CD14-positive monocyte (primary cell): ENCODE data around the gene KIF1B. TPM values are rescaled to one million over a fixed set of nuclear protein-coding genes. Genes with fewer than 3 reads are reported as not detected.

Experiments used
- DNase-seq, 3 donors: peaks; one replicate each; pipeline ENCODE4 v3.0.0-alpha.2; 2011 to 2022
- H2AFZ ChIP-seq: 2 replicates; pipeline ENCODE4 v1.6.0; 2012; ENCODE audit warnings: mild to moderate bottlenecking, low read depth, low read length, inconsistent platforms; ENCODE audit not compliant: insufficient read depth, poor library complexity, severe bottlenecking
- H3K27ac ChIP-seq, 2 donors: 1 replicate in 1 of 2; 2 replicates in 1 of 2; pipeline ENCODE4 v1.5.1; 2012 to 2013; ENCODE audit warnings: low read length in 2 of 2, control low read depth in 1 of 2, inconsistent platforms in 1 of 2, low read depth in 1 of 2, mild to moderate bottlenecking in 1 of 2
- H3K27me3 ChIP-seq, 2 donors: one replicate each; pipeline versions ENCODE4 v1.6.0 to v1.6.1; 2011 to 2013; ENCODE audit warnings: low read length in 2 of 2; ENCODE audit not compliant: control insufficient read depth in 2 of 2, insufficient read depth in 2 of 2
- H3K36me3 ChIP-seq, 2 donors: replicated peaks in 1 of 2; 1 replicate in 1 of 2; 2 replicates in 1 of 2; pipeline versions ENCODE4 v1.5.1 to v1.6.1; 2012 to 2013; ENCODE audit warnings: low read length in 2 of 2, control low read depth in 1 of 2, inconsistent platforms in 1 of 2, mild to moderate bottlenecking in 1 of 2; ENCODE audit not compliant: insufficient read depth in 2 of 2, control insufficient read depth in 1 of 2
- H3K4me1 ChIP-seq, 2 donors: 1 replicate in 1 of 2; 2 replicates in 1 of 2; pipeline versions ENCODE4 v1.5.1 to v1.6.1; 2012 to 2013; ENCODE audit warnings: low read length in 2 of 2, control low read depth in 1 of 2, inconsistent platforms in 1 of 2, mild to moderate bottlenecking in 1 of 2, moderate library complexity in 1 of 2; ENCODE audit not compliant: insufficient read depth in 2 of 2, control insufficient read depth in 1 of 2
- H3K4me2 ChIP-seq: replicated peaks from 2 replicates; pipeline ENCODE3; 2012; ENCODE audit warnings: low read length, moderate library complexity, mild to moderate bottlenecking; ENCODE audit not compliant: poor library complexity, severe bottlenecking; ENCODE audit errors: extremely low read depth
- H3K4me3 ChIP-seq, 3 experiments: fragments of 200-600 bp in 1 of 3; sonication (generic) in 1 of 3; replicated peaks in 1 of 3; 1 replicate in 2 of 3; 2 replicates in 1 of 3; pipeline ENCODE4 v1.5.1; 2011 to 2013; ENCODE audit warnings: low read length in 3 of 3, mild to moderate bottlenecking in 3 of 3, control low read depth in 2 of 3, low read depth in 2 of 3, inconsistent platforms in 1 of 3, moderate library complexity in 1 of 3
- H3K79me2 ChIP-seq: 2 replicates; pipeline ENCODE4 v1.6.0; 2012; ENCODE audit warnings: mild to moderate bottlenecking, control low read depth, inconsistent platforms, low read length, moderate library complexity; ENCODE audit not compliant: insufficient read depth
- H3K9ac ChIP-seq: 2 replicates; pipeline ENCODE4 v1.6.0; 2017; ENCODE audit warnings: low read length, mild to moderate bottlenecking; ENCODE audit not compliant: insufficient read depth, poor library complexity, severe bottlenecking
- H3K9me3 ChIP-seq, 2 donors: replicated peaks in 1 of 2; 1 replicate in 1 of 2; 2 replicates in 1 of 2; pipeline versions ENCODE4 v1.5.1 to v1.6.1; 2012 to 2013; ENCODE audit warnings: low read length in 2 of 2, control low read depth in 1 of 2; ENCODE audit not compliant: control insufficient read depth in 1 of 2, insufficient read depth in 1 of 2
- H4K20me1 ChIP-seq: 2 replicates; pipeline ENCODE4 v1.6.0; 2012; ENCODE audit warnings: mild to moderate bottlenecking, low read length, control low read depth, moderate library complexity; ENCODE audit not compliant: insufficient read depth
- H3K27ac Mint-ChIP-seq, 7 donors: one replicate each; pipeline ENCODE4 v1.8.0; 2020; ENCODE audit warnings: mild to moderate bottlenecking in 7 of 7, mixed read lengths in 7 of 7, moderate library complexity in 6 of 7, inconsistent platforms in 2 of 7
- H3K27me3 Mint-ChIP-seq, 3 donors: one replicate each; pipeline ENCODE4 v1.8.0; 2021 to 2022; ENCODE audit warnings: low read depth in 3 of 3, mild to moderate bottlenecking in 3 of 3, mixed read lengths in 3 of 3, moderate library complexity in 3 of 3, inconsistent platforms in 1 of 3
- H3K36me3 Mint-ChIP-seq, 2 donors: one replicate each; pipeline ENCODE4 v1.8.0; 2020; ENCODE audit warnings: mixed read lengths in 2 of 2, inconsistent platforms in 1 of 2, mild to moderate bottlenecking in 1 of 2
- H3K4me1 Mint-ChIP-seq: one replicate; pipeline ENCODE4 v1.8.0; 2020; ENCODE audit warnings: mild to moderate bottlenecking, mixed read lengths
- H3K4me3 Mint-ChIP-seq, 2 donors: one replicate each; pipeline ENCODE4 v1.8.0; 2020; ENCODE audit warnings: mild to moderate bottlenecking in 2 of 2, mixed read lengths in 2 of 2, moderate library complexity in 1 of 2
- H3K9me3 Mint-ChIP-seq, 7 donors: one replicate each; pipeline ENCODE4 v1.8.0; 2020 to 2022; ENCODE audit warnings: mixed read lengths in 7 of 7, mild to moderate bottlenecking in 6 of 7, moderate library complexity in 6 of 7, inconsistent platforms in 2 of 7
- WGBS: methylation state at CpG from one replicate; pipeline ENCODE4 v1.1.5; 2013; ENCODE audit warnings: missing lambda C conversion rate; ENCODE audit not compliant: insufficient coverage; 5-methylcytosine and 5-hydroxymethylcytosine counted together
- intact Hi-C, 2 donors: fragments of 100-400 bp; cut with micrococcal nuclease; formaldehyde crosslinking; loops; one replicate each; pipeline versions ENCODE4 v1.15.0 to v1.15.1; 2023
- polyA plus RNA-seq, 3 donors: library from polyadenylated mRNA; depleted of rRNA in 1 of 3; unstranded in 2 of 3; stranded (reverse) in 1 of 3; fragments of 300-500 nt in 2 of 3; fragments of >200 nt in 1 of 3; fragmentation: Illumina TruSeq in 2 of 3; gene quantifications; 1 replicate in 2 of 3; 2 replicates in 1 of 3; pipeline ENCODE4 v1.2.3, GENCODE V29; 2012 to 2021
- TF ChIP-seq, protein P1 (sequence below): fragments of 200-600 bp; IDR thresholded peaks from one replicate; pipeline ENCODE4 v1.8.0; 2022; ENCODE audit warnings: antibody characterized with exemption, mild to moderate bottlenecking

The KIF1B gene
- polyA plus RNA-seq, 3 donors: 3.0 to 7.0 (median 3.3) TPM

DNA sequence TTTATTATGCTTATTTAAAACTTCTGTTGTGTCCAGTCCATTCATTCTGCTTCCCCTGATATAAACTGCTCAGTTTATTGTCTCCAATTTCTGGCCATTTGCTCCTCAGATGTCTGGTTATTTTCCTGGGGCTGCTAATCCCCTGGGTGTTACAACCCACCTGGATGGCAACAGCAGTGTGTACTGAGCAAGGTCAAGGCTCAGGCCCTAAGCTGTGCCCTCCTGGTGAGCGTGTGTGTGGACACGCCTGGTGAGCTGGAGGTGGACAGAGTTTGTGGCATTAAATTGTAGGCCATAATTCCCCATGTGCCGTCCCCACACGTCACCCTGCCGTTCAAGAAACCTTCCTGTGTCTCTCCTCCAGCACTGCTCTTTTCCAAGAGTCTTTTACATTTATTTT lies 18.1 kb upstream of the KIF1B start:
- Mint-ChIP-seq H3K27me3 (peaks cover 2 to 7% (median 7%) of the 10 kb centered on the region in 3 donors), H3K9me3 (peaks cover 0 to 6% (median 2%) of the 10 kb centered on the region in 7 donors), H3K36me3 (no peaks in the 10 kb centered on the region), H3K4me3 (no peak overlapping the region), H3K4me1 (peaks cover 10% of the 10 kb centered on the region), H3K27ac (peak overlapping the region in 1 of 7 donors; percentile 15)
- H3K27me3 ChIP-seq: no peaks in the 10 kb centered on the region
- peaks cover 0 to 4% of the 10 kb centered on the region in 2 donors for H3K4me1 ChIP-seq
- no peak for DNase-seq
- no peak overlapping the region for H3K4me3 ChIP-seq
- no CpG with 5 or more reads among the region's 5 CpGs for WGBS
- no peaks in the 10 kb centered on the region for H4K20me1 ChIP-seq
- H3K9me3 ChIP-seq: no peaks in the 10 kb centered on the region
- no peaks in the 10 kb centered on the region for H3K79me2 ChIP-seq
- no peaks in the 10 kb centered on the region for H3K36me3 ChIP-seq
- no peak overlapping the region for H3K9ac ChIP-seq
- intact Hi-C loops: no loop called here
- no peak overlapping the region for H3K4me2 ChIP-seq
- TF ChIP-seq, protein P1, sequence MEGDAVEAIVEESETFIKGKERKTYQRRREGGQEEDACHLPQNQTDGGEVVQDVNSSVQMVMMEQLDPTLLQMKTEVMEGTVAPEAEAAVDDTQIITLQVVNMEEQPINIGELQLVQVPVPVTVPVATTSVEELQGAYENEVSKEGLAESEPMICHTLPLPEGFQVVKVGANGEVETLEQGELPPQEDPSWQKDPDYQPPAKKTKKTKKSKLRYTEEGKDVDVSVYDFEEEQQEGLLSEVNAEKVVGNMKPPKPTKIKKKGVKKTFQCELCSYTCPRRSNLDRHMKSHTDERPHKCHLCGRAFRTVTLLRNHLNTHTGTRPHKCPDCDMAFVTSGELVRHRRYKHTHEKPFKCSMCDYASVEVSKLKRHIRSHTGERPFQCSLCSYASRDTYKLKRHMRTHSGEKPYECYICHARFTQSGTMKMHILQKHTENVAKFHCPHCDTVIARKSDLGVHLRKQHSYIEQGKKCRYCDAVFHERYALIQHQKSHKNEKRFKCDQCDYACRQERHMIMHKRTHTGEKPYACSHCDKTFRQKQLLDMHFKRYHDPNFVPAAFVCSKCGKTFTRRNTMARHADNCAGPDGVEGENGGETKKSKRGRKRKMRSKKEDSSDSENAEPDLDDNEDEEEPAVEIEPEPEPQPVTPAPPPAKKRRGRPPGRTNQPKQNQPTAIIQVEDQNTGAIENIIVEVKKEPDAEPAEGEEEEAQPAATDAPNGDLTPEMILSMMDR: no peak
- no peak overlapping the region for H2AFZ ChIP-seq
- no peak overlapping the region for H3K27ac ChIP-seq

DNA sequence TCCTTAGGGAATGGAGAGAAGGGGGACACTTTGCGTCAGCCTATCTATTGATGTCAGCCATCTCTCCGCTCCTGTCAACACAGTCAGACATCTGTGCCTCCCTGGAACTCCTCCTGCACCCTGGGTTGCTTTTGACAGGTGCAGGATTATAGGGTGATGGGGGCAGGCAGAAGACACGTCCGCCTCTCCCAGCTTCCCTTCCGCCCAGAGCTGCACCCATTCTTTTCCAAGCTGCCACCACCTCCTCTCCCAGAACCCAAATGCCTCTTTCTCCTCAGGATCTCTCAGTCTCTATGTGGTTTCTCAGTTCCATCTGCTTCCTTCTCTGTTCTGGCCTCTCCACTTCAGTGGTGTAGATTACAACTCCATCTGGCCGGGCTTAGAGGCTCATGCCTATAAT lies 17.1 kb upstream of the KIF1B start:
- H3K4me2 ChIP-seq: no peak overlapping the region
- H3K4me3 Mint-ChIP-seq: no peak overlapping the region
- DNase-seq: no peak
- H3K9ac ChIP-seq: no peak overlapping the region
- H3K4me1 ChIP-seq: peaks cover 0 to 4% of the 10 kb centered on the region in 2 donors
- no peak overlapping the region for H3K4me3 ChIP-seq
- H3K79me2 ChIP-seq: no peaks in the 10 kb centered on the region
- no peak overlapping the region for H3K27ac ChIP-seq
- no peaks in the 10 kb centered on the region for H3K9me3 ChIP-seq
- intact Hi-C loops: no loop called here
- peak overlapping the region in 1 of 7 donors; percentile 19 for H3K27ac Mint-ChIP-seq
- H3K27me3 Mint-ChIP-seq: peaks cover 6 to 11% (median 11%) of the 10 kb centered on the region in 3 donors
- H2AFZ ChIP-seq: no peak overlapping the region
- TF ChIP-seq, protein P1: no peak
- H3K4me1 Mint-ChIP-seq: peaks cover 10% of the 10 kb centered on the region
- peaks cover 0 to 6% (median 1%) of the 10 kb centered on the region in 7 donors for H3K9me3 Mint-ChIP-seq
- WGBS: 88% methylated on average over 1 of the region's 6 CpGs
- H3K27me3 ChIP-seq: no peaks in the 10 kb centered on the region
- H4K20me1 ChIP-seq: no peaks in the 10 kb centered on the region
- H3K36me3 ChIP-seq: no peaks in the 10 kb centered on the region
- H3K36me3 Mint-ChIP-seq: no peaks in the 10 kb centered on the region
